CD4-positive, alpha-beta memory T cell (primary cell): Measurements from ENCODE around the gene LIN37. TPM values are rescaled to one million over a fixed set of nuclear protein-coding genes. Genes with fewer than 3 reads are reported as not detected.

ENCODE experiments used
- CTCF ChIA-PET: fragments of 350-600 bp; sonication (Branson Sonifier 250); formaldehyde crosslinking; loops from one replicate; lab custom pipeline; 2021; ENCODE audit warnings: inconsistent platforms; ENCODE audit not compliant: partially characterized antibody; lab: Charles Lee
- POLR2A ChIA-PET: fragments of 350-600 bp; sonication (Branson Sonifier 250); formaldehyde crosslinking; loops from one replicate; lab custom pipeline; 2021; ENCODE audit not compliant: partially characterized antibody; lab: Charles Lee
- DNase-seq, 5 donors: peaks; one replicate each; pipeline versions ENCODE4 v3.0.0 to v3.0.0-alpha.2; 2020 to 2022; ENCODE audit warnings: mixed read lengths in 1 of 5
- H3K27ac ChIP-seq: one replicate; pipeline ENCODE4 v1.7.0; 2013; ENCODE audit warnings: low read depth, low read length
- H3K27me3 ChIP-seq: 2 replicates; pipeline ENCODE4 v1.7.0; 2013; ENCODE audit warnings: mild to moderate bottlenecking, low read length, moderate library complexity; ENCODE audit not compliant: insufficient read depth
- H3K36me3 ChIP-seq: 2 replicates; pipeline ENCODE4 v1.7.0; 2013; ENCODE audit warnings: mild to moderate bottlenecking, low read length, moderate library complexity; ENCODE audit not compliant: insufficient read depth
- H3K4me1 ChIP-seq: 2 replicates; pipeline ENCODE4 v1.7.0; 2013; ENCODE audit warnings: mild to moderate bottlenecking, low read length, moderate library complexity; ENCODE audit not compliant: insufficient read depth
- H3K4me3 ChIP-seq, 2 donors: one replicate each; pipeline ENCODE4 v1.7.0; 2013; ENCODE audit warnings: low read length in 2 of 2, mild to moderate bottlenecking in 1 of 2
- H3K9me3 ChIP-seq, 2 donors: one replicate each; pipeline ENCODE4 v1.7.0; 2013; ENCODE audit warnings: low read length in 2 of 2, control low read depth in 1 of 2; ENCODE audit not compliant: control insufficient read depth in 1 of 2
- H3K27ac Mint-ChIP-seq, 7 donors: one replicate each; pipeline ENCODE4 v1.8.0; 2020 to 2021; ENCODE audit warnings: mixed read lengths in 7 of 7, mild to moderate bottlenecking in 6 of 7, inconsistent platforms in 3 of 7, moderate library complexity in 3 of 7
- H3K27me3 Mint-ChIP-seq, 2 donors: one replicate each; pipeline ENCODE4 v1.8.0; 2020 to 2021; ENCODE audit warnings: mixed read lengths in 2 of 2
- H3K36me3 Mint-ChIP-seq, 2 donors: one replicate each; pipeline ENCODE4 v1.8.0; 2020 to 2021; ENCODE audit warnings: mixed read lengths in 2 of 2, inconsistent platforms in 1 of 2, mild to moderate bottlenecking in 1 of 2
- H3K4me1 Mint-ChIP-seq, 4 donors: one replicate each; pipeline ENCODE4 v1.8.0; 2020 to 2021; ENCODE audit warnings: mixed read lengths in 4 of 4, mild to moderate bottlenecking in 1 of 4
- H3K4me3 Mint-ChIP-seq, 8 donors: one replicate each; pipeline ENCODE4 v1.8.0; 2020 to 2021; ENCODE audit warnings: mixed read lengths in 8 of 8, mild to moderate bottlenecking in 7 of 8, moderate library complexity in 6 of 8, inconsistent platforms in 3 of 8
- H3K9me3 Mint-ChIP-seq, 8 donors: one replicate each; pipeline ENCODE4 v1.8.0; 2020 to 2021; ENCODE audit warnings: mixed read lengths in 8 of 8, mild to moderate bottlenecking in 5 of 8, inconsistent platforms in 3 of 8, moderate library complexity in 1 of 8
- intact Hi-C: fragments of 100-400 bp; cut with micrococcal nuclease; formaldehyde crosslinking; loops from one replicate; pipeline ENCODE4 v1.15.1; 2023
- polyA plus RNA-seq, 2 donors: library from polyadenylated mRNA; unstranded; fragments of 300-500 nt; fragmentation: Illumina TruSeq; gene quantifications; one replicate each; pipeline ENCODE4 v1.2.3, GENCODE V29; 2021
- total RNA-seq, 2 experiments: library from RNA; stranded (reverse); gene quantifications; one replicate each; pipeline ENCODE4 v1.2.3, GENCODE V29; 2021

LIN37 gene
- total and polyA plus RNA-seq, 4 experiments from 2014 or later: 8.3 to 29.4 (median 19.8) TPM

- ChIA-PET POLR2A (interaction anchor here (4.1 kb wide), 1 partner anchor 10 kb away, joined by 19 read pairs; no protein-coding TSS in a partner anchor), CTCF (interaction anchor here (1.3 kb wide), 1 partner anchor 13 kb away, joined by 3 read pairs; the partner anchor contains the start of gene IGFLR1)
- H3K27ac Mint-ChIP-seq: peak overlapping the region in 1 of 7 donors; percentile 46
- Histone ChIP-seq H3K27ac (no peak overlapping the region), H3K9me3 (no peaks in the 10 kb centered on the region), H3K4me1 (no peaks in the 10 kb centered on the region), H3K36me3 (peaks cover 89% of the 10 kb centered on the region), H3K27me3 (no peaks in the 10 kb centered on the region), H3K4me3 (no peak overlapping the region)
- no peak for DNase-seq
- H3K4me3 Mint-ChIP-seq: no peak overlapping the region
- H3K27me3 Mint-ChIP-seq: no peaks in the 10 kb centered on the region
- intact Hi-C loops: no loop called here
- no peaks in the 10 kb centered on the region for H3K9me3 Mint-ChIP-seq
- H3K36me3 Mint-ChIP-seq: peaks cover 59 to 76% of the 10 kb centered on the region in 2 donors
- H3K4me1 Mint-ChIP-seq: peaks cover 3 to 10% (median 7%) of the 10 kb centered on the region in 4 donors
Observed at GRCh38 chr19:35729763-35730162, 18.6 kb upstream of the LIN37 start.

- no peak for DNase-seq
- H3K9me3 ChIP-seq: no peaks in the 10 kb centered on the region
- ChIA-PET CTCF (no interaction called here), POLR2A (interaction anchor here (4.1 kb wide), 1 partner anchor 10 kb away, joined by 19 read pairs; no protein-coding TSS in a partner anchor)
- H3K27me3 ChIP-seq: no peaks in the 10 kb centered on the region
- no peak overlapping the region for H3K4me3 ChIP-seq
- H3K36me3 Mint-ChIP-seq: peaks cover 54 to 75% of the 10 kb centered on the region in 2 donors
- H3K9me3 Mint-ChIP-seq: no peaks in the 10 kb centered on the region
- H3K27ac Mint-ChIP-seq: peak overlapping the region in 2 of 7 donors; percentile 48 to 77
- H3K4me1 Mint-ChIP-seq: peaks cover 3 to 12% (median 7%) of the 10 kb centered on the region in 4 donors
- H3K27me3 Mint-ChIP-seq: no peaks in the 10 kb centered on the region
- intact Hi-C loops: no loop called here
- H3K4me1 ChIP-seq: no peaks in the 10 kb centered on the region
- H3K27ac ChIP-seq: no peak overlapping the region
- H3K4me3 Mint-ChIP-seq: no peak overlapping the region
- H3K36me3 ChIP-seq: peaks cover 85% of the 10 kb centered on the region
Observed at GRCh38 chr19:35730326-35730725, 18.1 kb upstream of the LIN37 start.

GRCh38 chr19:35731353-35731752, 17.0 kb upstream of the LIN37 start:
- H3K27me3 ChIP-seq: no peaks in the 10 kb centered on the region
- no peak overlapping the region for H3K4me3 ChIP-seq
- Mint-ChIP-seq H3K9me3 (no peaks in the 10 kb centered on the region), H3K36me3 (peaks cover 48 to 73% of the 10 kb centered on the region in 2 donors), H3K27ac (peak overlapping the region in 3 of 7 donors; percentile 29 to 81 (median 43)), H3K4me1 (peaks cover 4 to 17% (median 9%) of the 10 kb centered on the region in 4 donors), H3K27me3 (no peaks in the 10 kb centered on the region), H3K4me3 (no peak overlapping the region)
- no peak overlapping the region for H3K27ac ChIP-seq
- no peaks in the 10 kb centered on the region for H3K9me3 ChIP-seq
- POLR2A ChIA-PET: interaction anchor here (1.2 to 4.1 kb wide), 3 partner anchors 9 to 23 kb away, joined by 3 to 19 read pairs (median 4); partner anchors contain the start of gene KMT2B
- peaks cover 3% of the 10 kb centered on the region for H3K4me1 ChIP-seq
- peaks cover 75% of the 10 kb centered on the region for H3K36me3 ChIP-seq
- intact Hi-C loops: no loop called here
- CTCF ChIA-PET: no interaction called here
- no peak for DNase-seq

DNA sequence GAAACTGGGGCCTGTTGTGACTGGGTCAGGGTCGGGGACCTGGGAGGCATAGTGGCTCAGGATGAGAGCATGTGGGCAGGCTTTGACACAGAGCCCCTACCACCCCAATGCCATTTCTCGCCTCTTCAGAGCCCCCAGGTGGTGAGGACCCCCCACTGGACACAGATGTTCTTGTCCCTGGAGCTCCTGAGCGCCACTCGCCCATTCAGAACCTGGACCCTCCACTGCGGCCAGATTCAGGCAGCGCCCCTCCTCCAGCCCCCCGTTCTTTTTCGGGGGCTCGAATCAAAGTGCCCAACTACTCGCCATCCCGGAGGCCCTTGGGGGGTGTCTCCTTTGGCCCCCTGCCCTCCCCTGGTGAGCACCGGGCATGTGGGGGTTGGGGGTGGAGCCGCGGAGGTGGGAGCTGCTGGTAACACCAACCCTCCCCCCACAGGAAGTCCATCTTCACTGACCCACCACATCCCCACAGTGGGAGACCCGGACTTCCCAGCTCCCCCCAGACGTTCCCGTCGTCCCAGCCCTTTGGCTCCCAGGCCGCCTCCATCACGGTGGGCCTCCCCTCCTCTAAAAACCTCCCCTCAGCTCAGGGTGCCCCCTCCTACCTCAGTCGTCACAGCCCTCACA, 16.5 kb upstream of the LIN37 start:
- Mint-ChIP-seq H3K4me3 (no peak overlapping the region), H3K27me3 (no peaks in the 10 kb centered on the region), H3K4me1 (peaks cover 6 to 17% (median 13%) of the 10 kb centered on the region in 4 donors), H3K27ac (no peak overlapping the region), H3K36me3 (peaks cover 45 to 73% of the 10 kb centered on the region in 2 donors), H3K9me3 (no peaks in the 10 kb centered on the region)
- no peak for DNase-seq
- Histone ChIP-seq H3K4me1 (peaks cover 7% of the 10 kb centered on the region), H3K36me3 (peaks cover 70% of the 10 kb centered on the region), H3K27ac (no peak overlapping the region), H3K27me3 (no peaks in the 10 kb centered on the region), H3K9me3 (no peaks in the 10 kb centered on the region), H3K4me3 (no peak overlapping the region)
- ChIA-PET CTCF (no interaction called here), POLR2A (interaction anchor here (1.2 kb wide), 2 partner anchors 14 to 22 kb away, joined by 3 to 4 read pairs; partner anchors contain the start of gene KMT2B)
- intact Hi-C loops: no loop called here

DNA sequence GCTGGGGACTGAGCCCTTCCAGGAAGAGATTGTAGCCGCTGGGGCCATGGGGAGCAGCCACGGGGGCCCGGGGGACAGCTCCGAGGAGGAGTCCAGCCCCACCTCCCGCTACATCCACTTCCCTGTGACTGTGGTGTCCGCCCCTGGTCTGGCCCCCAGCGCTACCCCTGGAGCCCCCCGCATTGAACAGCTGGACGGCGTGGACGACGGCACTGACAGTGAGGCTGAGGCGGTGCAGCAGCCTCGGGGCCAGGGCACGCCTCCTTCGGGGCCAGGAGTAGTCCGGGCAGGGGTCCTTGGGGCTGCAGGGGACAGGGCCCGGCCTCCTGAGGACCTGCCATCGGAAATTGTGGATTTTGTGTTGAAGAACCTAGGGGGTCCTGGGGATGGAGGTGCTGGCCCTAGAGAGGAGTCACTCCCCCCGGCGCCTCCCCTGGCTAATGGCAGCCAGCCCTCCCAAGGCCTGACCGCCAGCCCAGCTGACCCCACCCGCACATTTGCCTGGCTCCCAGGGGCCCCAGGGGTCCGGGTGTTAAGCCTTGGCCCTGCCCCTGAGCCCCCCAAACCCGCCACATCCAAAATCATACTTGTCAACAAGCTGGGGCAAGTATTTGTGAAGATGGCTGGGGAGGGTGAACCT, 15.7 kb upstream of the LIN37 start:
- H3K9me3 Mint-ChIP-seq: no peaks in the 10 kb centered on the region
- DNase-seq: peak in 1 of 5 donors; percentile 28
- H3K27ac Mint-ChIP-seq: no peak overlapping the region
- H3K4me1 Mint-ChIP-seq: peaks cover 6 to 24% (median 19%) of the 10 kb centered on the region in 4 donors
- peaks cover 42 to 74% of the 10 kb centered on the region in 2 donors for H3K36me3 Mint-ChIP-seq
- no peak overlapping the region for H3K4me3 Mint-ChIP-seq
- Histone ChIP-seq H3K9me3 (no peaks in the 10 kb centered on the region), H3K27ac (no peak overlapping the region), H3K4me1 (peaks cover 15% of the 10 kb centered on the region), H3K27me3 (no peaks in the 10 kb centered on the region), H3K36me3 (peaks cover 64% of the 10 kb centered on the region), H3K4me3 (no peak overlapping the region)
- ChIA-PET CTCF (no interaction called here), POLR2A (interaction anchor here (1.2 kb wide), 1 partner anchor 14 kb away, joined by 4 read pairs; the partner anchor contains the start of gene KMT2B)
- intact Hi-C loops: no loop called here
- no peaks in the 10 kb centered on the region for H3K27me3 Mint-ChIP-seq

DNA sequence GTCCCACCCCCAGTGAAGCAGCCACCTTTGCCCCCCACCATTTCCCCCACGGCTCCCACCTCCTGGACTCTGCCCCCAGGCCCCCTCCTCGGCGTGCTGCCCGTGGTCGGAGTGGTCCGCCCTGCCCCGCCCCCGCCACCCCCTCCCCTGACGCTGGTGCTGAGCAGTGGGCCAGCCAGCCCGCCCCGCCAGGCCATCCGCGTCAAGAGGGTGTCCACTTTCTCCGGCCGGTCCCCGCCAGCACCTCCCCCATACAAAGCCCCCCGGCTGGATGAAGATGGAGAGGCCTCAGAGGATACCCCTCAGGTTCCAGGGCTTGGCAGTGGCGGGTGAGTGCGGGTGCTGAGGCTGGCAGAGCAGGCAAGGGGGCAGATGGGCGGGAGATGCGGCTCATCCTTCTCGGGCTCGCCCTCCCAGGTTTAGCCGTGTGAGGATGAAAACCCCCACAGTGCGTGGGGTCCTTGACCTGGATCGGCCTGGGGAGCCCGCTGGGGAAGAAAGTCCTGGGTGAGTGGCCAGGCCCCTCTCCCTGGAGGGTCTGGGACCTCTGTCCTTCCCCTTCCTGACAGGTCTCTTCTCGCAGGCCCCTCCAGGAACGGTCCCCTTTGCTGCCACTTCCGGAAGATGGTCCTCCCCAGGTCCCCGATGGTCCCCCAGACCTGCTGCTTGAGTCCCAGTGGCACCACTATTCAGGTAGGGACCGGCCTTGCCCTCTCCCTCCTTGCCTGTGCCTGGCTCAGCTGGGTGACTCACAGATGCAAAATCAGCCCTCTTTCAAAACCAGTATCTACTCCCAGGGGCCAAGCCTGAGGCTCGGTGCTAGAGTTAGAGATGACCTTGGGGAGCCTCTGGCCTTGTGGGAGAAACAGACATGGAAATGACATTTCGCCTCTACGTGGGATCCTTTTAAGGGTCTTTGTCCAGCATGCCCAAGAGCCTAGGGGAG, 14.9 kb upstream of the LIN37 start:
- POLR2A ChIA-PET: interaction anchor here (0.6 to 4.2 kb wide), 4 partner anchors 11 to 71 kb away, joined by 3 to 13 read pairs (median 3); partner anchors contain the start of genes LIN37, PSENEN and U2AF1L4
- intact Hi-C loops: no loop called here
- H3K36me3 ChIP-seq: peaks cover 64% of the 10 kb centered on the region
- Mint-ChIP-seq H3K4me3 (no peak overlapping the region), H3K9me3 (no peaks in the 10 kb centered on the region), H3K36me3 (peaks cover 37 to 69% of the 10 kb centered on the region in 2 donors), H3K27ac (peak overlapping the region in 5 of 7 donors; percentile 42 to 75 (median 52)), H3K4me1 (peaks cover 6 to 26% (median 19%) of the 10 kb centered on the region in 4 donors), H3K27me3 (no peaks in the 10 kb centered on the region)
- no peaks in the 10 kb centered on the region for H3K27me3 ChIP-seq
- H3K4me1 ChIP-seq: peaks cover 15% of the 10 kb centered on the region
- DNase-seq: peak in 1 of 5 donors; percentile 25
- no peak overlapping the region for H3K27ac ChIP-seq
- CTCF ChIA-PET: no interaction called here
- no peaks in the 10 kb centered on the region for H3K9me3 ChIP-seq
- no peak overlapping the region for H3K4me3 ChIP-seq
